SU-DHL-6 (cell line): Measurements from ENCODE around the gene FSIP2.

Source experiments
- H2AFZ ChIP-seq: fragments of 200-600 bp; sonication (generic); 2 replicates; pipeline ENCODE4 v1.6.1; 2014; ENCODE audit warnings: low read depth, mild to moderate bottlenecking, moderate library complexity, mixed read lengths, antibody characterized with exemption, low read length; ENCODE audit not compliant: severe bottlenecking
- H3F3A ChIP-seq: fragments of 200-600 bp; shearing (Covaris generic); 2 replicates; pipeline ENCODE4 v1.6.0; 2016; ENCODE audit warnings: antibody characterized with exemption, mild to moderate bottlenecking; ENCODE audit not compliant: insufficient read depth
- H3K27ac ChIP-seq: fragments of 200-600 bp; sonication (generic); 2 replicates; pipeline ENCODE4 v1.5.1; 2016; ENCODE audit warnings: low read depth, mild to moderate bottlenecking, low read length, moderate library complexity, mixed read lengths
- H3K27me3 ChIP-seq: fragments of 200-600 bp; sonication (generic), shearing (Covaris generic); 2 replicates; pipeline ENCODE4 v1.6.0; 2014; ENCODE audit warnings: mild to moderate bottlenecking, low read length
- H3K36me3 ChIP-seq: fragments of 200-600 bp; sonication (generic); 2 replicates; pipeline ENCODE4 v1.6.1; 2014; ENCODE audit warnings: mild to moderate bottlenecking, low read length, mixed read lengths
- H3K4me2 ChIP-seq: fragments of 300-600, 200-600 bp; shearing (Covaris generic), sonication (generic); 2 replicates; pipeline ENCODE4 v1.6.0; 2014; ENCODE audit warnings: low read length, low read depth, mild to moderate bottlenecking; ENCODE audit not compliant: poor library complexity, severe bottlenecking
- H3K4me3 ChIP-seq: fragments of 200-600 bp; sonication (generic); 2 replicates; pipeline ENCODE4 v1.5.1; 2014; ENCODE audit warnings: antibody characterized with exemption, low read length, mild to moderate bottlenecking, mixed read lengths; ENCODE audit not compliant: insufficient read depth, poor library complexity, severe bottlenecking
- H3K79me2 ChIP-seq: fragments of 200-600 bp; sonication (generic); 2 replicates; pipeline ENCODE4 v1.6.1; 2014; ENCODE audit warnings: mild to moderate bottlenecking, low read length, moderate library complexity; ENCODE audit not compliant: insufficient read depth
- H3K9ac ChIP-seq: fragments of 200-600 bp; sonication (generic); 2 replicates; pipeline ENCODE4 v1.7.0; 2014; ENCODE audit warnings: mild to moderate bottlenecking, low read length
- H3K9me2 ChIP-seq: fragments of 200-600 bp; sonication (generic); replicated peaks from 2 replicates; pipeline ENCODE4 v1.6.1; 2014; ENCODE audit warnings: low read length; ENCODE audit not compliant: insufficient read depth
- H3K9me3 ChIP-seq: fragments of 200-600 bp; sonication (generic); 2 replicates; pipeline ENCODE4 v1.6.1; 2014; ENCODE audit warnings: low read length, mixed read lengths; ENCODE audit not compliant: insufficient read depth
- H4K20me1 ChIP-seq: fragments of 200-600 bp; sonication (generic); 2 replicates; pipeline ENCODE4 v1.6.1; 2014; ENCODE audit warnings: low read depth, mild to moderate bottlenecking, antibody characterized with exemption, low read length, moderate library complexity, mixed read lengths
- EZH2phosphoT487 ChIP-seq: fragments of 200-600 bp; sonication (generic), shearing (Covaris generic); conservative IDR thresholded peaks from 2 replicates; pipeline ENCODE4 v1.6.1; 2018; ENCODE audit warnings: mild to moderate bottlenecking, antibody characterized with exemption, low read length, moderate library complexity, mixed read lengths
- TF ChIP-seq, protein P1 (sequence below): fragments of 200-600 bp; sonication (generic); IDR thresholded peaks from one replicate; pipeline ENCODE4 v1.5.1; 2017; ENCODE audit warnings: antibody characterized with exemption, mild to moderate bottlenecking, low read length, moderate library complexity; ENCODE audit not compliant: insufficient read depth, poor library complexity, severe bottlenecking

FSIP2 gene

GRCh38 chr2:185875136-185875931 lies 136.7 kb downstream of the FSIP2 start:
- Histone ChIP-seq H3K27ac (no peak overlapping the region), H3K79me2 (no peaks in the 10 kb centered on the region), H3K9me3 (no peaks in the 10 kb centered on the region), H3K9ac (no peak overlapping the region), H4K20me1 (no peaks in the 10 kb centered on the region), H3F3A (no peaks in the 10 kb centered on the region), H3K36me3 (no peaks in the 10 kb centered on the region), H3K9me2 (no peaks in the 10 kb centered on the region), H2AFZ (no peak overlapping the region), H3K4me2 (no peak overlapping the region), H3K4me3 (no peak overlapping the region), H3K27me3 (no peaks in the 10 kb centered on the region)
- TF ChIP-seq, protein P1, sequence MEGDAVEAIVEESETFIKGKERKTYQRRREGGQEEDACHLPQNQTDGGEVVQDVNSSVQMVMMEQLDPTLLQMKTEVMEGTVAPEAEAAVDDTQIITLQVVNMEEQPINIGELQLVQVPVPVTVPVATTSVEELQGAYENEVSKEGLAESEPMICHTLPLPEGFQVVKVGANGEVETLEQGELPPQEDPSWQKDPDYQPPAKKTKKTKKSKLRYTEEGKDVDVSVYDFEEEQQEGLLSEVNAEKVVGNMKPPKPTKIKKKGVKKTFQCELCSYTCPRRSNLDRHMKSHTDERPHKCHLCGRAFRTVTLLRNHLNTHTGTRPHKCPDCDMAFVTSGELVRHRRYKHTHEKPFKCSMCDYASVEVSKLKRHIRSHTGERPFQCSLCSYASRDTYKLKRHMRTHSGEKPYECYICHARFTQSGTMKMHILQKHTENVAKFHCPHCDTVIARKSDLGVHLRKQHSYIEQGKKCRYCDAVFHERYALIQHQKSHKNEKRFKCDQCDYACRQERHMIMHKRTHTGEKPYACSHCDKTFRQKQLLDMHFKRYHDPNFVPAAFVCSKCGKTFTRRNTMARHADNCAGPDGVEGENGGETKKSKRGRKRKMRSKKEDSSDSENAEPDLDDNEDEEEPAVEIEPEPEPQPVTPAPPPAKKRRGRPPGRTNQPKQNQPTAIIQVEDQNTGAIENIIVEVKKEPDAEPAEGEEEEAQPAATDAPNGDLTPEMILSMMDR, result no peak
- no peak for TF ChIP-seq EZH2phosphoT487

DNA sequence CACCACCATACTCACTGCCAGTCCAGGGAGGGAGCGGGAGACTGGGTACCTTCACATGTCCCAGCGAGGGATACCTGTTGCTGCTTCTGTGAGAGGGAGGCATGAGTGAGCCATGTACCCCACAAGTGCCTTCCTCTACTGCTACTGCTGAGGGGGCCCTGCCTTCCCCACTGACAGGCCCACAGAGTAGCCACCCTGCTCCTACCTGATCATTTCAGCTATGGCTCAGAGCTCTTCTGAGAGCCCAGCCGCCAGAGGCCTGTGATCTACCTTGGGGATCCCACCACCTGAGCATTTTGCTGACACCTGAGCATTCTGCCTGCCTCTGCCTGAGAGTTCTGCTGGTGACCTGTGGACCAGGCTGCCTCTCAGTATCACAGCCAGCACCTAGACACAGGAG lies 137.6 kb downstream of the FSIP2 start:
- Histone ChIP-seq H3K4me2 (no peak overlapping the region), H3K36me3 (no peaks in the 10 kb centered on the region), H4K20me1 (no peaks in the 10 kb centered on the region), H3K9me2 (no peaks in the 10 kb centered on the region), H3K9ac (no peak overlapping the region), H3K27ac (no peak overlapping the region), H3K27me3 (no peaks in the 10 kb centered on the region), H3K79me2 (no peaks in the 10 kb centered on the region), H3K9me3 (no peaks in the 10 kb centered on the region), H3F3A (no peaks in the 10 kb centered on the region), H2AFZ (no peak overlapping the region), H3K4me3 (no peak overlapping the region)
- TF ChIP-seq, protein P1, result no peak
- no peak for TF ChIP-seq EZH2phosphoT487

- Histone ChIP-seq H3F3A (no peaks in the 10 kb centered on the region), H3K27ac (no peak overlapping the region), H3K4me3 (no peak overlapping the region), H2AFZ (no peak overlapping the region), H3K36me3 (no peaks in the 10 kb centered on the region), H4K20me1 (no peaks in the 10 kb centered on the region), H3K9ac (no peak overlapping the region), H3K9me3 (no peaks in the 10 kb centered on the region), H3K27me3 (no peaks in the 10 kb centered on the region), H3K9me2 (no peaks in the 10 kb centered on the region), H3K4me2 (no peak overlapping the region), H3K79me2 (no peaks in the 10 kb centered on the region)
- TF ChIP-seq EZH2phosphoT487, result no peak
- TF ChIP-seq, protein P1, result no peak
These were observed 141.8 kb downstream of the FSIP2 start for GRCh38 chr2:185880396-185880795.
